Fibroblast of pulmonary artery (primary cell): ENCODE measurements around the gene NPDC1.

Source experiments
- DNase-seq: peaks from one replicate; pipeline ENCODE4 v3.0.0-alpha.2; 2010; ENCODE audit warnings: low read depth
- H3K4me3 ChIP-seq: replicated peaks from 2 replicates; pipeline ENCODE4 v1.5.1; 2011; ENCODE audit warnings: low read depth, mild to moderate bottlenecking, control low read depth, low read length, moderate library complexity
- TF ChIP-seq, protein P1 (sequence below): IDR thresholded peaks from 2 replicates; pipeline ENCODE4 v1.5.1; 2011; ENCODE audit warnings: mild to moderate bottlenecking, control low read depth, low read length, inconsistent platforms; ENCODE audit errors: missing control alignments

NPDC1 gene

DNA sequence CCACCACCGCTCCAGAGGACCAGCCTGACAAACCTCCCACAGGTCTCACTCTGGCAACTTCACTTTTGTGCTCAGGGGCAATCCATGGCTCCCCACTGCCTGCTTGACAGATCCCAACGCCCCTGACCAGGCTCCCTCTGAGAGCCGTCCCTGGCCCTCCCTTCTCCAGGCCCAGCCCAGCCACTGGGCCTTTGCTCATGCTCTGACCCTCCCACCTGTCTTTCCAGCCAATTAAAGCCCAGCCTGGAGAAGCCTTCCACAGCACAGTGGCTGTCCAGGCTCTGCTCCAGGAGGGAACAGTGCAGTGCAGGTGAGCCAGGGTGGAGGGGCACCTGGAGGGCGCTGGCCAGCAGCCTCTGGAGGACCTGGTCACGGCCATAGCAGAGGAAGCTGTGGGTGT lies 4.6 kb upstream of the NPDC1 start:
- DNase-seq: no peak
- no peak overlapping the region for H3K4me3 ChIP-seq
- TF ChIP-seq, protein P1, sequence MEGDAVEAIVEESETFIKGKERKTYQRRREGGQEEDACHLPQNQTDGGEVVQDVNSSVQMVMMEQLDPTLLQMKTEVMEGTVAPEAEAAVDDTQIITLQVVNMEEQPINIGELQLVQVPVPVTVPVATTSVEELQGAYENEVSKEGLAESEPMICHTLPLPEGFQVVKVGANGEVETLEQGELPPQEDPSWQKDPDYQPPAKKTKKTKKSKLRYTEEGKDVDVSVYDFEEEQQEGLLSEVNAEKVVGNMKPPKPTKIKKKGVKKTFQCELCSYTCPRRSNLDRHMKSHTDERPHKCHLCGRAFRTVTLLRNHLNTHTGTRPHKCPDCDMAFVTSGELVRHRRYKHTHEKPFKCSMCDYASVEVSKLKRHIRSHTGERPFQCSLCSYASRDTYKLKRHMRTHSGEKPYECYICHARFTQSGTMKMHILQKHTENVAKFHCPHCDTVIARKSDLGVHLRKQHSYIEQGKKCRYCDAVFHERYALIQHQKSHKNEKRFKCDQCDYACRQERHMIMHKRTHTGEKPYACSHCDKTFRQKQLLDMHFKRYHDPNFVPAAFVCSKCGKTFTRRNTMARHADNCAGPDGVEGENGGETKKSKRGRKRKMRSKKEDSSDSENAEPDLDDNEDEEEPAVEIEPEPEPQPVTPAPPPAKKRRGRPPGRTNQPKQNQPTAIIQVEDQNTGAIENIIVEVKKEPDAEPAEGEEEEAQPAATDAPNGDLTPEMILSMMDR: no peak

DNA sequence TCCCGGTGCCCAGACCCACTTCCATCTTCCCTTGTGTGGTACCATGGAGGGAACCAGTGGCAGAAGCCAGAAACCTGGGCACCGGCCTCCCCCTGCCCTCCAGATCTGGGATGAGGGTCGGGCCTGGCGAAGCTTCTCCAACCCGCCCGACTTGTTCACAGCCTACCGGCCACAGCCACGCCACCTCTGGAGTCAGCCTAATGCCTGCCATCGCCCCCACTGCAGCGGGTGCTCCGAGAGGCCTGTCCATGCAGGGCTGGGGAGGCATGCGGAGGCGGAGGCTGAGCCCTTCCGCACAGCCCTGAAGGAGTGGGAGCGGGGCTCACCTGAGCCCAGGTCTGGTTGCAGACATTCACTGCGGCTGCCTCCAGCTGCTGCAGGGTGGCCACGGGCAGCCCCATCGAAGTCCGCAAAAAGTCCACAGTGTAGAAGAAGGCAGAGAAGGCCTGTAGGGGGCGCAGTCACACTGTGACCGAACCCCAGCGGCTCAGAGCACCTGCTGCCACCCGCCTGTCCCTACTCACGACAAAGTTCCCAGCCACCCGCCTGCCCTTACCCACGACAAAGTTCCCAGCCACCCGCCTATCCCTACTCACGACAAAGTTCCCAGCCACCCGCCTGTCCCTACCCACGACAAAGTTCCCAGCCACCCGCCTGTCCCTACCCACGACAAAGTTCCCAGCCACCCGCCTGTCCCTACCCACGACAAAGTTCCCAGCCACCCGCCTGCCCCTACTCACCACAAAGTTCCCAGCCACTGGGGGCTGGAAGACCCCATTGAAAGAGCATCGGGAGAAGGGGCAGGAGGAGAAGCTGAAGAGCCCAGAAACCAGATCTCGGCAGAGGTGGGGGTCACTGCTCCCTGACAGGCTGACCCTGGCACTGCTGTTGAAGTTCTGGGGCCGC lies 3.8 kb upstream of the NPDC1 start:
- DNase-seq: peak; percentile 52
- H3K4me3 ChIP-seq: no peak overlapping the region
- TF ChIP-seq, protein P1: peak; percentile 51

DNA sequence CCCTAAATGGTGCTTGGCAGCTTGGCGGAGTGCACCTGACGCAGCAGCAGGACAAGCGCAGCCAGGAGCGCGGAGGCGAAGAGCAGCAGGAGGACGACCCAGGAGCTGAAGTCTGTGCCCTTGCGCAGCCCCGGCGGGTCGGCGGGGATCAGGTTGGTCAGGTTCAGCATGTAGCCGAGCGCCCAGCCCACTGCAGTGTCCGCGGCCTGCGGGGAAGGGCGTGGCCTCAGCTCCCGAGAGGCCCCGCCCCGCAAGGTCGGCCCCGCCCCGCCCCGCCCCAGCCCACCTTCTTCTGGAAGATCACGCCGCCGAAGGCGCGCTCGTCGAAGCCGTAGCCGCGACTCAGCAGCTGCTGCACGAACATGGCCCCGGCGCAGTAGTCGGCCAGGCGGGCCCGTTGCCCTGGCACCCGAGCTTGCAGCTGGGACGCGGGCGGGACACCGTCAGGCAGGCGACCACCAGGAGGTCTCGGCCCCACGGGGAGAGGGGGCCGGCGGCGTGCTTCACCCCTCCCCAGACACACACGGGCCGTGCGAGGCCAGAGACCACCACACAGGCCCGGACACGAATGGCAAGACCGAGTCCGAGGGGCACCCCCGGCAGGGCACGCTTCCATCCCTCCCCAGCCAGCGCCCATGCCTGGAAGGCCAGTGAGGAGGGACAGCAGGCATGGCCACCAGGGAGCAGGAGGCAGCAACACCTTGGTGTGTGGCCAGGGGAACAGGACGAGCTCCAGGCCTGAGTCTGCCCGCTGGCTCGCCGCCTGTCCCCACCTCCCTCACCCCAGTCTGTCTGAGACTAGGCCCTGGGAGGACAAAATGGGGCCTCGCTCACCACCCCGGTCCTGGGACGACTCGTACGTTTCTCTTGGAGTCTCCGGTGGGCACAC lies 2.9 kb upstream of the NPDC1 start:
- DNase-seq: no peak
- H3K4me3 ChIP-seq: no peak overlapping the region
- TF ChIP-seq, protein P1: no peak

DNA sequence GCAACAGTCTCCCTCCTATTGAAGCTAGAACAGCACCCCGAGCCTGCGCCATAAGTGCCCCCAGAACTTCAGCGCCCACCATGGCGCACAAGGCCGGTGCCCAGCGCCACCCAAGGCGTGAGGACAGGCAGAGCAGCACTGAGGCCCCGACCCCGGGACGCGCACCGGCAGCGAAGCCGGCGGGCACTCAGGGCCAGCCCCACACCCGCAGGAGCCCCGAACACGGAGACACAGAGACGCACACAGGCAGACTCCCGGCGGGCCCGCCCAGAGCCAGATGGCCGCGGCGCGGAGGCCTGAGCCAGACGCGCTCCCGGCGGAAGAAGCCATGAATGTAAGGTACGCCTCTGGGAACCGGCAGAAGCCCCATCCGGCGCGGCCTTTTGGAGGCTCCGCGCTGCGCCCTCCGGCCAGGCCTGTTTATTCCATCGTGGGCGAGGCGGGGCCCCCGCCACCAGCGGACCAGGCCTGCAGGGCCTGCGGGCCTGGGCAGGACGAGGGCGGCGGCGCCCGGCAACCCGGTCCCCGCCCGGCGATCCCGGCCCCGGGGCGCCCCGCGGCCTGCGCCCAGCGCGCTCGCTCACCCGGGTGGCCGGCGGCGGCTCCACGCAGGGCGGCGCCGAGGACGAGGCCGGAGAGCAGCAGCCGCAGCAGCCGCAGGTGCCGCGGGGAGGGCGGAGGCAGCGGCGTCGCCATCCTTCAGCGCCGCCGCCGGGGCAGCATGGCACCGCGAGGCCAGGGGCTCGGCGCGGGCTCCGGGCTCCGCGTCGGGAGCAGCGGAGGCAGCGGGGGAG lies 486 bp downstream of the NPDC1 start:
- TF ChIP-seq, protein P1: no peak
- H3K4me3 ChIP-seq: peak overlapping the region; percentile 57
- DNase-seq: peak; percentile 37

DNA sequence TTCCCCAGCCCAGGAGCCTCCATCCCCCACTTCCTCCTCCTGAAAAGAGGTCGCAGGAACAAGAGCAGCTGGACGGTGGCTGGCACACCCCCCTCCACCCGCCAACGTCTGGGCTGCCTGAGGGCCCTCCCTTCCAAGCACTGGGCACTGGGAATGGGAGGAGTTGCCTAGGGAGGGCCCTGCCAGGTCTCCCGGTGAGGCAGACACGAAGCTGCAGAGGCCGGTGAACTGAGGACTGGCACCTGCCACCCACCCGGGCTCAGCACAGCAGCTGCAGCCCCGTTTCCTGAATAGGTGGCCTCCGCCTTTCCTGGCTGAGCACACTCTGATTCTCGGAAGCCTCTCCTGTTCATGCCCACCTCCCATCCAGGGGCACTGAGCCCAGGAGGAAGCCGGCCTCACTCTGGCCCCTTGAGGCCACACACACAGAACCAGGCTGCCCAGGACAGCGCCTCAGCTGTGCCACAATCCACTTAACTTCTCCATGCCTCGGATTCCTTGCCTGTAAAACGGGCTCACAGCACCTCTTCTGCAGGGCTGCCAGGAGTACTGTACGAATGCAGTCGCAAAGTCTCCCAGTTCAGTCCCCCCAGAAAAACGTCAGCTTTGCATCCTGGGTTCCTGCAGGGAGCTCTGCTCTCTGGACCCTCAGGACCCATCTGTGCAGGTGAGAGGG lies 1.3 kb downstream of the NPDC1 start:
- DNase-seq: no peak
- peak overlapping the region; percentile 57 for H3K4me3 ChIP-seq
- TF ChIP-seq, protein P1: no peak

DNA sequence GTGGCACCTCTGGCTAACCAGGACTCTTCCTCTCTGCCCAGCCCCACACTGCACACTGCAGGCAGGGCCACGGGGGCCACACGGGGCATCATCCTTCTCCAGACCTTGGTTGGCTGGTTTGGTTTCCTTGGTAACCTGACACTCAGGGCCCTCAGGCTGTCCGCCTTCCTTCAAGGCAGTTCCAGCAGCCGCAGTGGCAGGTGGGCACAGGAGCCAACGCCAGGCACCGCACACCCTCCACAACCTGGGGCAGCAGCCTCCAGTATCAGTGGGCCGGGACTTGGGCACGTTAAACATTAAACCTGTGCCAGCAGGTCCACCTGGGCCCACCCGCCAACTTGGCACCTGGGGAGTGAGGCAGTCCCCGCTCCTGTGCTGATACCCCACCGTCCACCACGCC lies 1.9 kb downstream of the NPDC1 start:
- DNase-seq: no peak
- no peak overlapping the region for H3K4me3 ChIP-seq
- TF ChIP-seq, protein P1: no peak
